Transverse colon (tissue), 4 donors: ENCODE results near the gene CDKN2B-AS1. TPM values are rescaled to one million over a fixed set of nuclear protein-coding genes. Genes with fewer than 3 reads are reported as not detected.

Source experiments
- DNase-seq: peaks from one replicate; pipeline ENCODE4 v3.0.0-alpha.2; 2019
- H3K27ac ChIP-seq, 4 donors: fragments of 200-600 bp; sonication (generic); 2 replicates each; pipeline ENCODE4 v1.5.1; 2016 to 2018; ENCODE audit warnings: inconsistent platforms in 4 of 4
- H3K27me3 ChIP-seq: fragments of 200-600 bp; sonication (generic); 2 replicates; pipeline ENCODE4 v1.5.1; 2017; ENCODE audit warnings: inconsistent platforms
- H3K36me3 ChIP-seq, 4 donors: fragments of 200-600 bp; sonication (generic); 2 replicates each; pipeline ENCODE4 v1.5.1; 2017 to 2019; ENCODE audit warnings: inconsistent platforms in 4 of 4
- H3K4me1 ChIP-seq, 4 donors: fragments of 200-600 bp; sonication (generic); 2 replicates each; pipeline ENCODE4 v1.5.1; 2017 to 2020; ENCODE audit warnings: inconsistent platforms in 4 of 4
- H3K4me3 ChIP-seq, 4 donors: fragments of 200-600 bp; sonication (generic); 1 replicate in 1 of 4; 2 replicates in 3 of 4; pipeline versions ENCODE4 v1.5.1 to v1.6.1; 2017 to 2019; ENCODE audit warnings: inconsistent platforms in 4 of 4
- H3K9me3 ChIP-seq, 2 donors: fragments of 200-600 bp; sonication (generic); 2 replicates each; pipeline ENCODE4 v1.5.1; 2017 to 2019; ENCODE audit warnings: inconsistent platforms in 2 of 2
- CTCF ChIP-seq, 5 experiments: fragments of 200-600 bp in 3 of 5; fragments of 450-650 bp in 2 of 5; sonication (generic) in 3 of 5; IDR thresholded peaks; 1 replicate in 2 of 5; 2 replicates in 3 of 5; pipeline ENCODE4 v1.5.1; 2016 to 2017; ENCODE audit warnings: antibody characterized with exemption in 5 of 5, inconsistent platforms in 3 of 5, mild to moderate bottlenecking in 2 of 5, moderate library complexity in 1 of 5
- EP300 ChIP-seq: sonication (generic); formaldehyde crosslinking; IDR thresholded peaks from one replicate; pipeline ENCODE4 v1.6.1; 2017; ENCODE audit warnings: antibody characterized with exemption, low read depth
- POLR2A ChIP-seq: fragments of 450-650 bp; IDR thresholded peaks from one replicate; pipeline ENCODE4 v1.6.1; 2016; ENCODE audit warnings: antibody characterized with exemption, mild to moderate bottlenecking, moderate library complexity
- POLR2AphosphoS5 ChIP-seq, 3 donors: sonication (generic); formaldehyde crosslinking; IDR thresholded peaks; one replicate each; pipeline ENCODE4 v1.6.1; 2016; ENCODE audit warnings: antibody characterized with exemption in 3 of 3
- WGBS, 2 donors: methylation state at CpG; one replicate each; pipeline ENCODE4 v1.1.5; 2018; ENCODE audit warnings: low coverage in 1 of 2; 5-methylcytosine and 5-hydroxymethylcytosine counted together
- in situ Hi-C, 4 donors: fragments of 200-750 bp; cut with MboI; loops; one replicate each; pipeline versions ENCODE4 v1.15.0 to v1.15.1; 2017; ENCODE audit warnings: low sequenced_read_pairs in 3 of 4, low pct_ligation_motif_present in 1 of 4, low pct_unique_long_range_greater_than_20kb in 1 of 4
- intact Hi-C: fragments of 100-400 bp; cut with DNase I; formaldehyde crosslinking; loops from one replicate; pipeline ENCODE4 v1.15.1; 2023; ENCODE audit warnings: low total_unique reads
- total RNA-seq, 4 donors: library from RNA; depleted of rRNA; stranded (reverse); fragments of >200 nt; gene quantifications; one replicate each; pipeline ENCODE4 v1.1.0, GENCODE V29; 2016

CDKN2B-AS1 gene
- total RNA-seq, 4 donors from 2014 or later, result 1.00 to 152 (median 46.0) TPM

DNA sequence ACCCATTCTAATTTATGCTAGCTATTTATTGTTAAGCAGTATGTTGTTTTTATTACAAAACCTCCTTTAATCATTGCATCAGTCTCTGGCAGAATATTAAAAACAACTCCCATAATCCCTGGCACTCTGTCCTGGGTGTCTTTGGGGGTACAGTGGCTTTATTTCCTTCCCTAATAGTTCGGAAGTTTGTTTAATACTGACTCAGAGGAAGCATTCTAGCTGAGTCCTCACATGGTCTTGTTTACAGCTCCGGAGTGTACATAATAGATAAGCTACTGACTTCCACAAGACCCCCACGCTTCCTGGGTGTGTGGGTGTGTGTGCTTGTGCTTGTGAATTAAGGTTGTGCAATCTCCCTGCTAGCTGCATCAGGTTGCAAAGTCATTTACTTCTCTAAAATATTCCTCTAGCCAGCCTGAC is 164.3 kb downstream of the CDKN2B-AS1 start:
- H3K9me3 ChIP-seq, result no peaks in the 10 kb centered on the region
- H3K4me1 ChIP-seq, result peaks cover 0 to 23% (median 3%) of the 10 kb centered on the region in 4 donors
- no peaks in the 10 kb centered on the region for H3K36me3 ChIP-seq
- peak; percentile 18 for DNase-seq
- H3K27me3 ChIP-seq, result no peaks in the 10 kb centered on the region
- intact Hi-C loops (no loop called here), in situ Hi-C loops (no loop called here)
- WGBS, 2 donors, result 19 to 21% methylated on average over 3 of the region's 3 CpGs
- TF ChIP-seq EP300, result no peak
- no peak for TF ChIP-seq CTCF (IDR thresholded peaks at IDR 0.05)
- no peak for TF ChIP-seq POLR2AphosphoS5 (IDR thresholded peaks at IDR 0.05)
- TF ChIP-seq POLR2A, result no peak
- no peak overlapping the region for H3K4me3 ChIP-seq
- H3K27ac ChIP-seq, result no peak overlapping the region

DNA sequence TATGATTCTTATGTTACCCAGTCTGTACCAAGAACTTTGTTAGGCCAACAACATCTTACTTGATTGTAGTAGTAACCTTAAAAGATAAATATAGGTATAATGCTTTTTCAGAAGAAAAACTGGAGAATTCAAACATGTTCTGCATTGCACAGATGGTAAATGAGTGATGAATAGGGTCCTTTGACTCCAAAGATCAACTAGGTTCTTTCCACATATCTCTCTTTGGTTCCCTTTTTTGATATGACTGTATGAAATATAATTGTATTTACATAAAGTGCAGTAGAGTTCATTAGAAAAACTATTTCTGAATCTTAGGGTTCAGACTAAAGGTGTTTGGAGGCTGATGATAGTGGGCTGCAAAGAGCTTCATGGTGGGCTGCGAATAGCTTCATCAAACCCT is 165.0 kb downstream of the CDKN2B-AS1 start:
- no peak for DNase-seq
- in situ Hi-C loops (no loop called here), intact Hi-C loops (no loop called here)
- no peak overlapping the region for H3K27ac ChIP-seq
- no peaks in the 10 kb centered on the region for H3K9me3 ChIP-seq
- H3K4me1 ChIP-seq, result peaks cover 0 to 23% (median 3%) of the 10 kb centered on the region in 4 donors
- no peak overlapping the region for H3K4me3 ChIP-seq
- no peak for TF ChIP-seq POLR2AphosphoS5 (IDR thresholded peaks at IDR 0.05)
- no peak for TF ChIP-seq EP300
- no peak for TF ChIP-seq CTCF (IDR thresholded peaks at IDR 0.05)
- TF ChIP-seq POLR2A, result no peak
- H3K36me3 ChIP-seq, result no peaks in the 10 kb centered on the region
- H3K27me3 ChIP-seq, result no peaks in the 10 kb centered on the region
- WGBS, 2 donors, result 92 to 100% methylated on average over 1 of the region's 1 CpG

GRCh38 chr9:22160221-22160620 is 165.6 kb downstream of the CDKN2B-AS1 start:
- no peak for TF ChIP-seq POLR2AphosphoS5 (IDR thresholded peaks at IDR 0.05)
- TF ChIP-seq CTCF (IDR thresholded peaks at IDR 0.05), result no peak
- no peak for TF ChIP-seq EP300
- no peak for TF ChIP-seq POLR2A
- WGBS, 2 donors, result 59 to 71% methylated on average over 1 of the region's 1 CpG

DNA sequence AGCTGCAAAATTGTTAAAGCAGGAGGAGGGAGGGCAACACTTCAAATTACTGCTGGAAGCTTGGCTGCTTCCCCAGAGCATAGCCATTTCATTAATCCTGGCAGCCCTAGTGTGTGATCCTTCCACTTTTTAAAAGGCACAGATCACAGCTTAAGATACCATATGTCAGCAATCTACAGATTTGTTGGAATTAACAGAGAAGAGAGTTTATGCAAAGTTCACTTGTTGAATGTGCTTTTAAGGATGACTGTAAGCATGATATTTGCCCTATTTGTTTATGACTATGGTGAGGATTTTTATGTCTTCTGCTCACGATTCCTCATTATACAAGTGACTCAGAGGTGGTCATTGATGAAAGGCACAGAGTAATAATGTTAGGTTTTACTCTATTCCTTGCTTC is 170.6 kb downstream of the CDKN2B-AS1 start:
- H3K4me3 ChIP-seq, result no peak overlapping the region
- H3K36me3 ChIP-seq, result no peaks in the 10 kb centered on the region
- in situ Hi-C loops (no loop called here), intact Hi-C loops (no loop called here)
- 24 to 36% methylated on average over 1 of the region's 1 CpG for WGBS, 2 donors
- no peaks in the 10 kb centered on the region for H3K9me3 ChIP-seq
- H3K4me1 ChIP-seq, result peaks cover 0 to 3% (median 0%) of the 10 kb centered on the region in 4 donors
- no peaks in the 10 kb centered on the region for H3K27me3 ChIP-seq
- no peak for DNase-seq
- TF ChIP-seq EP300, result no peak
- no peak for TF ChIP-seq POLR2A
- TF ChIP-seq POLR2AphosphoS5 (IDR thresholded peaks at IDR 0.05), result no peak
- TF ChIP-seq CTCF (IDR thresholded peaks at IDR 0.05), result no peak
- no peak overlapping the region for H3K27ac ChIP-seq

More at GRCh38 chr9:22160221-22160620, 165.6 kb downstream of the CDKN2B-AS1 start:
- Histone ChIP-seq H3K27me3 (no peaks in the 10 kb centered on the region), H3K27ac (no peak overlapping the region), H3K9me3 (no peaks in the 10 kb centered on the region), H3K4me3 (no peak overlapping the region), H3K4me1 (peaks cover 0 to 23% (median 3%) of the 10 kb centered on the region in 4 donors), H3K36me3 (no peaks in the 10 kb centered on the region)
- intact Hi-C loops (no loop called here), in situ Hi-C loops (no loop called here)
- DNase-seq, result no peak
